ENCODE measurements around the gene ANKRD9.

- TF ChIP-seq CREM (IDR thresholded peaks at IDR 0.05) (no peak), CREM (CRISPR knock-in tag; IDR thresholded peaks at IDR 0.05) (no peak), ETV5 (CRISPR knock-in tag; IDR thresholded peaks at IDR 0.05; ENCODE audit: borderline replicate concordance) (no peak), CTCF (CRISPR knock-in tag; IDR thresholded peaks at IDR 0.05) (no peak), ZNF772 (CRISPR knock-in tag; IDR thresholded peaks at IDR 0.05) (no peak), RBAK (CRISPR knock-in tag; IDR thresholded peaks at IDR 0.05) (no peak), ZNF644 (CRISPR knock-in tag; IDR thresholded peaks at IDR 0.05; ENCODE audit: low read depth) (no peak), REST (IDR thresholded peaks at IDR 0.05; ENCODE audit: borderline replicate concordance in 1 of 2, low read depth in 1 of 2, low read length in 2 of 2) (no peak), BRCA1 (CRISPR knock-in tag; IDR thresholded peaks at IDR 0.05) (no peak), ZNF607 (CRISPR knock-in tag; IDR thresholded peaks at IDR 0.05; ENCODE audit: borderline replicate concordance) (no peak), POLR2A (IDR thresholded peaks at IDR 0.05; ENCODE audit: insufficient read depth in 1 of 2, low read depth in 2 of 2, low read length in 2 of 2) (no peak), ZNF597 (CRISPR knock-in tag; IDR thresholded peaks at IDR 0.05) (no peak)
Observed at GRCh38 chr14:102484316-102484715, 25.3 kb downstream of the ANKRD9 start.
